Mesendoderm (in vitro differentiated cells): Measurements from ENCODE around the gene RHNO1. TPM values are rescaled to one million over a fixed set of nuclear protein-coding genes. Genes with fewer than 3 reads are reported as not detected.

Experiments
- DNase-seq: peaks from one replicate; pipeline ENCODE4 v3.0.0; 2013
- H2AK5ac ChIP-seq: 2 replicates; pipeline ENCODE4 v1.6.1; 2013; ENCODE audit warnings: low read length, inconsistent platforms
- H2BK120ac ChIP-seq: 2 replicates; pipeline ENCODE4 v1.6.1; 2013; ENCODE audit warnings: low read depth, mild to moderate bottlenecking, low read length, moderate library complexity, mixed read lengths
- H2BK15ac ChIP-seq: replicated peaks from 2 replicates; pipeline ENCODE4 v1.6.1; 2013; ENCODE audit warnings: low read depth, mild to moderate bottlenecking, moderate library complexity
- H2BK5ac ChIP-seq: 2 replicates; pipeline ENCODE4 v1.6.1; 2013; ENCODE audit warnings: low read length, inconsistent platforms
- H3K18ac ChIP-seq: 2 replicates; pipeline ENCODE4 v1.6.1; 2013; ENCODE audit warnings: mild to moderate bottlenecking, low read length, mixed read lengths
- H3K23ac ChIP-seq: one replicate; pipeline ENCODE4 v1.6.1; 2013; ENCODE audit warnings: low read length
- H3K27ac ChIP-seq: 2 replicates; pipeline ENCODE4 v1.5.1; 2013; ENCODE audit warnings: low read depth, mild to moderate bottlenecking, inconsistent platforms, low read length, moderate library complexity
- H3K27me3 ChIP-seq: 2 replicates; pipeline ENCODE4 v1.6.1; 2013; ENCODE audit warnings: low read length, control low read depth, mild to moderate bottlenecking, inconsistent platforms; ENCODE audit not compliant: insufficient read depth, poor library complexity
- H3K36me3 ChIP-seq: 2 replicates; pipeline ENCODE4 v1.6.1; 2013; ENCODE audit warnings: low read length, inconsistent platforms; ENCODE audit not compliant: control insufficient read depth, insufficient read depth
- H3K4ac ChIP-seq: one replicate; pipeline ENCODE4 v1.6.1; 2013; ENCODE audit warnings: low read depth, mild to moderate bottlenecking, low read length, moderate library complexity
- H3K4me1 ChIP-seq: 2 replicates; pipeline ENCODE4 v1.6.1; 2013; ENCODE audit warnings: low read depth, low read length, inconsistent platforms; ENCODE audit not compliant: control insufficient read depth
- H3K4me2 ChIP-seq: 2 replicates; pipeline ENCODE4 v1.6.1; 2013; ENCODE audit warnings: low read length
- H3K4me3 ChIP-seq: 2 replicates; pipeline ENCODE4 v1.5.1; 2013; ENCODE audit warnings: mild to moderate bottlenecking, low read length
- H3K56ac ChIP-seq: one replicate; pipeline ENCODE4 v1.6.1; 2013; ENCODE audit warnings: low read length
- H3K79me1 ChIP-seq: 2 replicates; pipeline ENCODE4 v1.6.1; 2013; ENCODE audit warnings: low read length, inconsistent platforms
- H3K79me2 ChIP-seq: 2 replicates; pipeline ENCODE4 v1.6.1; 2013; ENCODE audit warnings: mild to moderate bottlenecking, low read length; ENCODE audit not compliant: control insufficient read depth, insufficient read depth
- H3K9ac ChIP-seq: 2 replicates; pipeline ENCODE4 v1.6.1; 2013; ENCODE audit warnings: low read length, inconsistent platforms
- H4K5ac ChIP-seq: one replicate; pipeline ENCODE4 v1.6.1; 2013; ENCODE audit warnings: low read length
- H4K8ac ChIP-seq: one replicate; pipeline ENCODE4 v1.6.1; 2013; ENCODE audit warnings: low read depth, mild to moderate bottlenecking, control low read depth, low read length, moderate library complexity
- WGBS: extraction: QIAGEN DNeasy Blood & Tissue Kit; methylation state at CpG from one replicate; pipeline ENCODE4 v1.1.7; 2013; ENCODE audit warnings: low lambda C conversion rate, missing lambda C conversion rate; ENCODE audit not compliant: insufficient coverage; ENCODE audit errors: extremely low coverage; 5-methylcytosine and 5-hydroxymethylcytosine counted together
- polyA plus RNA-seq, 2 experiments: library from polyadenylated mRNA; stranded (reverse); fragments of 200-250 nt; gene quantifications; one replicate each; pipeline ENCODE4 v1.2.3, GENCODE V29; 2013

The RHNO1 gene, protein sequence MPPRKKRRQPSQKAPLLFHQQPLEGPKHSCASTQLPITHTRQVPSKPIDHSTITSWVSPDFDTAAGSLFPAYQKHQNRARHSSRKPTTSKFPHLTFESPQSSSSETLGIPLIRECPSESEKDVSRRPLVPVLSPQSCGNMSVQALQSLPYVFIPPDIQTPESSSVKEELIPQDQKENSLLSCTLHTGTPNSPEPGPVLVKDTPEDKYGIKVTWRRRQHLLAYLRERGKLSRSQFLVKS
- 66.8 TPM for polyA plus RNA-seq (2013, experiment 1 of 2)
- polyA plus RNA-seq (2013, experiment 2 of 2) = 70.5 TPM

DNA sequence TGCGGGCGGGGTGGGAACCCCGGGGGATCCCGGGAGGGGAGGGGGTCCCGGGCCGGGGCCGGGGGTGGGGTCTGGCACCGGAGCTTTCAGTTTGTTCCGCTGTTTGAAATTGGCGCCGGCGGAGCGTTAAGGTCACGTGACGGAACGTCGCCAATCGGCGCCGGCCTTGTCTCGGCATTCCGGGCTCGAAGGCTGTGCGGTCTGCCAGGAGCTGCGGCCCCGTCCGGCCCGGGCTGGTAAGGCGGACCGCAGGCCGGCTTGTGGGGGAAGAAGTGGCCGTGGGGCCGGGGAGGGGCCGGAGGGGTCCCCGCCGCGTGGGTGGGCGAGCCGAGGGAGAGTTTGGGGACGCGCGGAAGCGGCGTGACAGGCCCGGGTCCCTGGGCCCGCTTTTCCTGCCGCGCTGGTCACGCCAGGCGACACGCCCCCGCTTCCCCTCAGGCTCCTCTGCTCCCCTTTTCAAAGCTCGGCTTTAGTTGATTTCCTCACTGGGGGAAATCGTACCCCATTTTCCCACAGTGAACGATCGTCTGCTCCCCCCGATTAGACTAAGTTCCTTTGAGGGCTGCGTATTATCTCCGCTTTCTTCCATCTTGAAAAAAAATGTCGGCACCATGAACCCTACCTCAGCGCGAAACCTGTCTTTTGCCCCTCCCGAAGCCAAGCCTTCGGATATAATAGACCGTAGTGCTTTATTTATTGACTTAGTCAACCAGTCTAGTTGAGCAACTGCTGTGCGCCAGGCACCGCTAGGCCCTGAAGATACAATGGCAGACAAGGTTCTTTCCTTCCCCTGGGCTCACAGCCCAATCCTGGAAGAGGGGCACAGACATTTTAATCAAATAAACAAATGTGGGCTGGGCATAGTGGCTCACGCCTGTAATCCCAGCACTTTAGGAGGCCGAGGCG is at the start of gene RHNO1, which contains the start of gene FOXM1:
Gene RHNO1 (plus strand): TSS at position 177 of the 906 bp plus-strand sequence. CDS start 8,144 bp downstream, outside the sequence.
Gene FOXM1 (minus strand): TSS at position 128 of the 906 bp plus-strand sequence. CDS start 2,696 bp downstream, outside the sequence.
- Histone ChIP-seq H2BK120ac (peak within 1 kb of the TSS; percentile 32), H3K27me3 (no peaks in the 10 kb centered on the region), H3K79me1 (peaks cover 22% of the 10 kb centered on the region), H3K36me3 (peaks cover 6% of the 10 kb centered on the region), H3K4me2 (peak within 1 kb of the TSS; percentile 97), H3K4me3 (peak within 1 kb of the TSS; percentile 91), H4K8ac (no peak within 1 kb of the TSS), H3K27ac (peak within 1 kb of the TSS; percentile 91), H3K4me1 (peaks cover 2% of the 10 kb centered on the region), H3K4ac (peak within 1 kb of the TSS; percentile 65), H3K79me2 (peaks cover 37% of the 10 kb centered on the region), H3K23ac (peak within 1 kb of the TSS; percentile 15), H3K9ac (peak within 1 kb of the TSS; percentile 97), H2BK5ac (peak within 1 kb of the TSS; percentile 80), H3K18ac (peak within 1 kb of the TSS; percentile 93), H2AK5ac (peak within 1 kb of the TSS; percentile 82), H4K5ac (no peak within 1 kb of the TSS), H2BK15ac (no peak within 1 kb of the TSS), H3K56ac (peak within 1 kb of the TSS; percentile 99)
- no CpG with 5 or more reads among the region's 70 CpGs for WGBS
- peak; percentile 94 for DNase-seq

GRCh38 chr12:2829275-2829674 is 47.7 kb upstream of the RHNO1 start:
- no peak overlapping the region for H3K18ac ChIP-seq
- H3K79me2 ChIP-seq = no peaks in the 10 kb centered on the region
- no CpG with 5 or more reads among the region's 6 CpGs for WGBS
- H4K5ac ChIP-seq = no peak overlapping the region
- no peak overlapping the region for H3K23ac ChIP-seq
- no peaks in the 10 kb centered on the region for H3K4me1 ChIP-seq
- no peak overlapping the region for H3K27ac ChIP-seq
- H3K9ac ChIP-seq = no peak overlapping the region
- H3K36me3 ChIP-seq = peaks cover 5% of the 10 kb centered on the region
- DNase-seq = no peak
- H2BK5ac ChIP-seq = no peak overlapping the region
- H4K8ac ChIP-seq = no peak overlapping the region
- H3K4me3 ChIP-seq = no peak overlapping the region
- H3K79me1 ChIP-seq = no peaks in the 10 kb centered on the region
- H3K27me3 ChIP-seq = no peaks in the 10 kb centered on the region
- no peak overlapping the region for H2AK5ac ChIP-seq
- H2BK120ac ChIP-seq = no peak overlapping the region
- H3K4me2 ChIP-seq = no peak overlapping the region
- H2BK15ac ChIP-seq = no peak overlapping the region
- no peak overlapping the region for H3K56ac ChIP-seq
- no peak overlapping the region for H3K4ac ChIP-seq

- H3K79me2 ChIP-seq = no peaks in the 10 kb centered on the region
- no peak overlapping the region for H3K4me2 ChIP-seq
- no peaks in the 10 kb centered on the region for H3K79me1 ChIP-seq
- H3K4ac ChIP-seq = no peak overlapping the region
- no peaks in the 10 kb centered on the region for H3K36me3 ChIP-seq
- no peak overlapping the region for H4K5ac ChIP-seq
- H3K27ac ChIP-seq = no peak overlapping the region
- H3K23ac ChIP-seq = no peak overlapping the region
- H4K8ac ChIP-seq = no peak overlapping the region
- H2BK120ac ChIP-seq = no peak overlapping the region
- no peak overlapping the region for H3K56ac ChIP-seq
- no peak for DNase-seq
- H2BK5ac ChIP-seq = no peak overlapping the region
- H3K4me1 ChIP-seq = no peaks in the 10 kb centered on the region
- H2AK5ac ChIP-seq = no peak overlapping the region
- H3K27me3 ChIP-seq = no peaks in the 10 kb centered on the region
- no peak overlapping the region for H3K18ac ChIP-seq
- H3K4me3 ChIP-seq = no peak overlapping the region
- no CpG with 5 or more reads among the region's 6 CpGs for WGBS
- no peak overlapping the region for H2BK15ac ChIP-seq
- no peak overlapping the region for H3K9ac ChIP-seq
Measured at GRCh38 chr12:2832550-2833127, 44.4 kb upstream of the RHNO1 start.

DNA sequence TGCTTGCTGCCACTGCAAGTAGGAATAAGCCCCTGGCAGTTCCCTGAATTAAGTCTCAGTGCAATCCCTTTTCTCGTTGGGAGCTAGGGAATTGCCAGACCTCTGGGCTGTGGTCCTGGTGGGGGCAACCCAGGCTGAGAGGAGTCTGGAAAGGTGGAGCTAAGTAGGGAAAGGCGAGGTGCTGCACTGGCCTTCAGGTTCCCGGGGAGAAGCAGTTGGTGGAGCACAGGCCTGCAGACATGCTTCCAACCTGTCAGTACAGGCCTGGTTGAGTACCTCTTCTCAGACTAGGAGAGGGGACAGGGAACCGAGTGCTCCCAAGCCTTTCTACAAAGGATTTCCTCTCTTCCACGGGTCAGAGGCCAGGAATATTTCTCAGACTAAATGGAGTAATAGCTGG is 43.7 kb upstream of the RHNO1 start:
- no peak overlapping the region for H3K56ac ChIP-seq
- H2BK120ac ChIP-seq = no peak overlapping the region
- no peaks in the 10 kb centered on the region for H3K4me1 ChIP-seq
- H2AK5ac ChIP-seq = no peak overlapping the region
- H2BK5ac ChIP-seq = no peak overlapping the region
- H3K79me2 ChIP-seq = no peaks in the 10 kb centered on the region
- no peak overlapping the region for H3K4ac ChIP-seq
- H3K36me3 ChIP-seq = no peaks in the 10 kb centered on the region
- no peak overlapping the region for H3K18ac ChIP-seq
- H3K9ac ChIP-seq = no peak overlapping the region
- H3K4me3 ChIP-seq = no peak overlapping the region
- no peak overlapping the region for H3K23ac ChIP-seq
- no peak overlapping the region for H3K27ac ChIP-seq
- H4K5ac ChIP-seq = no peak overlapping the region
- no peaks in the 10 kb centered on the region for H3K27me3 ChIP-seq
- H3K4me2 ChIP-seq = no peak overlapping the region
- no peak overlapping the region for H2BK15ac ChIP-seq
- no peak overlapping the region for H4K8ac ChIP-seq
- no CpG with 5 or more reads among the region's 5 CpGs for WGBS
- no peaks in the 10 kb centered on the region for H3K79me1 ChIP-seq
- DNase-seq = no peak

- Histone ChIP-seq H2BK5ac (no peak overlapping the region), H3K4me1 (no peaks in the 10 kb centered on the region), H2BK15ac (no peak overlapping the region), H2BK120ac (no peak overlapping the region), H3K18ac (no peak overlapping the region), H3K9ac (no peak overlapping the region), H3K27me3 (no peaks in the 10 kb centered on the region), H3K27ac (no peak overlapping the region), H4K5ac (no peak overlapping the region), H2AK5ac (no peak overlapping the region), H4K8ac (no peak overlapping the region), H3K79me1 (no peaks in the 10 kb centered on the region), H3K4ac (no peak overlapping the region), H3K56ac (no peak overlapping the region), H3K23ac (no peak overlapping the region), H3K79me2 (no peaks in the 10 kb centered on the region), H3K4me2 (no peak overlapping the region), H3K36me3 (no peaks in the 10 kb centered on the region), H3K4me3 (no peak overlapping the region)
- no peak for DNase-seq
- no CpG with 5 or more reads among the region's 9 CpGs for WGBS
Measured at GRCh38 chr12:2833810-2834209, 43.2 kb upstream of the RHNO1 start.
